OCI-LY7 (cell line): ENCODE data around the gene RAB11FIP4. TPM values are rescaled to one million over a fixed set of nuclear protein-coding genes. Genes with fewer than 3 reads are reported as not detected.

Experiments
- BruUV-seq: library from RNA; stranded (reverse); fragments of 400-500 nt; replicated peaks from 2 replicates; lab custom pipeline; 2021; lab: Mats Ljungman, UMichigan
- CTCF ChIA-PET: fragments of 300-600 bp; sonication (Branson Sonifier 250); formaldehyde crosslinking; loops from one replicate; lab custom pipeline; 2022; ENCODE audit warnings: antibody characterized with exemption; ENCODE audit not compliant: unreplicated experiment; lab: Charles Lee
- POLR2A ChIA-PET: fragments of 300-600 bp; sonication (Branson Sonifier 250); formaldehyde crosslinking; loops from one replicate; lab custom pipeline; 2022; ENCODE audit warnings: antibody characterized with exemption; lab: Charles Lee
- DNase-seq: peaks from one replicate; pipeline ENCODE4 v3.0.0-alpha.2; 2015; ENCODE audit warnings: low spot score
- H2AFZ ChIP-seq: fragments of 200-600 bp; sonication (generic), shearing (Covaris generic); 2 replicates; pipeline ENCODE4 v1.6.1; 2014; ENCODE audit warnings: mild to moderate bottlenecking, antibody characterized with exemption, low read length, moderate library complexity
- H3K27ac ChIP-seq: fragments of 200-600 bp; sonication (generic); 2 replicates; pipeline ENCODE4 v1.5.1; 2014; ENCODE audit warnings: mixed run types, low read depth, mild to moderate bottlenecking, moderate library complexity, low read length, inconsistent platforms; ENCODE audit not compliant: poor library complexity, severe bottlenecking
- H3K36me3 ChIP-seq: fragments of 200-600 bp; sonication (generic); 2 replicates; pipeline ENCODE4 v1.6.1; 2014; ENCODE audit warnings: mild to moderate bottlenecking, antibody characterized with exemption, low read length, moderate library complexity, mixed read lengths; ENCODE audit not compliant: insufficient read depth
- H3K4me1 ChIP-seq: fragments of 200-600 bp; sonication (generic); 2 replicates; pipeline ENCODE4 v1.5.1; 2014; ENCODE audit warnings: mild to moderate bottlenecking, low read length; ENCODE audit not compliant: insufficient read depth, poor library complexity, severe bottlenecking
- H3K4me2 ChIP-seq: fragments of 200-600 bp; sonication (generic); 2 replicates; pipeline ENCODE4 v1.6.1; 2014; ENCODE audit warnings: mild to moderate bottlenecking, low read length
- H3K4me3 ChIP-seq: fragments of 200-600 bp; sonication (generic); 2 replicates; pipeline ENCODE4 v1.5.1; 2014; ENCODE audit warnings: mild to moderate bottlenecking, low read depth, low read length; ENCODE audit not compliant: poor library complexity, severe bottlenecking
- H3K79me2 ChIP-seq: fragments of 200-600 bp; sonication (generic); 2 replicates; pipeline ENCODE4 v1.6.1; 2016; ENCODE audit warnings: low read depth, mild to moderate bottlenecking, low read length, moderate library complexity, mixed read lengths; ENCODE audit not compliant: insufficient read depth
- H3K9me2 ChIP-seq: fragments of 200-600 bp; sonication (generic); 2 replicates; pipeline ENCODE4 v1.6.1; 2016; ENCODE audit warnings: mild to moderate bottlenecking, low read length, mixed read lengths; ENCODE audit not compliant: insufficient read depth
- H3K9me3 ChIP-seq: fragments of 200-600 bp; sonication (generic); 2 replicates; pipeline ENCODE4 v1.6.1; 2014; ENCODE audit warnings: mild to moderate bottlenecking, mixed run types, low read length, mixed read lengths
- H4K20me1 ChIP-seq: fragments of 200-600 bp; sonication (generic); 2 replicates; pipeline ENCODE4 v1.6.1; 2014; ENCODE audit warnings: mild to moderate bottlenecking, antibody characterized with exemption, low read length, moderate library complexity, mixed read lengths; ENCODE audit not compliant: insufficient read depth
- CTCF ChIP-seq: fragments of 200-600 bp; sonication (generic); conservative IDR thresholded peaks from 2 replicates; pipeline ENCODE4 v1.5.1; 2014; ENCODE audit warnings: mild to moderate bottlenecking, antibody characterized with exemption, low read length, moderate library complexity, mixed read lengths
- EZH2phosphoT487 ChIP-seq: fragments of 200-600 bp; sonication (generic); IDR thresholded peaks from 2 replicates; pipeline ENCODE4 v1.6.1; 2018; ENCODE audit warnings: low read depth, borderline replicate concordance, mild to moderate bottlenecking, mixed run types, antibody characterized with exemption, low read length, moderate library complexity, mixed read lengths
- intact Hi-C: fragments of 100-400 bp; cut with micrococcal nuclease; formaldehyde crosslinking; loops from one replicate; pipeline ENCODE4 v1.10.0; 2022; ENCODE audit not compliant: unreplicated experiment
- total RNA-seq, 2 experiments: library from RNA; depleted of rRNA in 1 of 2; stranded (reverse); fragments of >200 nt in 1 of 2; shearing (Covaris generic) in 1 of 2; gene quantifications; 2 replicates each; pipeline ENCODE4 v1.2.3, GENCODE V29; 2014 to 2022

Gene RAB11FIP4
- total RNA-seq, 2 experiments from 2014 or later = 5.8 to 15.0 TPM

- CTCF ChIA-PET = no interaction called here
- intact Hi-C loops = no loop called here
- H3K9me3 ChIP-seq = no peaks in the 10 kb centered on the region
- BruUV-seq = no TSS peak
- H3K79me2 ChIP-seq = no peaks in the 10 kb centered on the region
- no peak overlapping the region for H3K27ac ChIP-seq
- no peaks in the 10 kb centered on the region for H4K20me1 ChIP-seq
- POLR2A ChIA-PET = interaction anchor here (0.7 kb wide), 1 partner anchor 230 kb away, joined by 7 read pairs; no protein-coding TSS in a partner anchor
- no peaks in the 10 kb centered on the region for H3K4me1 ChIP-seq
- no peaks in the 10 kb centered on the region for H3K9me2 ChIP-seq
- no peak for DNase-seq
- no peaks in the 10 kb centered on the region for H3K36me3 ChIP-seq
- TF ChIP-seq EZH2phosphoT487 = no peak
- no peak for TF ChIP-seq CTCF
- H3K4me3 ChIP-seq = no peak overlapping the region
- no peak overlapping the region for H3K4me2 ChIP-seq
- no peak overlapping the region for H2AFZ ChIP-seq
Observed at GRCh38 chr17:31452561-31453110, 61.2 kb downstream of the RAB11FIP4 start.

GRCh38 chr17:31453896-31454295 lies 62.4 kb downstream of the RAB11FIP4 start:
- Histone ChIP-seq H2AFZ (no peak overlapping the region), H3K4me3 (no peak overlapping the region), H3K4me1 (no peaks in the 10 kb centered on the region), H3K9me2 (no peaks in the 10 kb centered on the region), H3K9me3 (no peaks in the 10 kb centered on the region), H3K27ac (no peak overlapping the region), H3K36me3 (no peaks in the 10 kb centered on the region), H3K4me2 (no peak overlapping the region), H4K20me1 (no peaks in the 10 kb centered on the region), H3K79me2 (no peaks in the 10 kb centered on the region)
- ChIA-PET POLR2A (interaction anchor here (0.6 to 0.8 kb wide), 2 partner anchors 143 to 379 kb away, joined by 4 to 5 read pairs; no protein-coding TSS in a partner anchor), CTCF (no interaction called here)
- intact Hi-C loops = no loop called here
- no peak for TF ChIP-seq EZH2phosphoT487
- TF ChIP-seq CTCF = no peak
- no peak for DNase-seq
- BruUV-seq = no TSS peak

- TF ChIP-seq EZH2phosphoT487 (no peak), CTCF (no peak)
- Histone ChIP-seq H3K4me3 (no peak overlapping the region), H3K4me1 (no peaks in the 10 kb centered on the region), H3K36me3 (no peaks in the 10 kb centered on the region), H3K79me2 (no peaks in the 10 kb centered on the region), H3K9me2 (no peaks in the 10 kb centered on the region), H3K27ac (no peak overlapping the region), H2AFZ (no peak overlapping the region), H3K4me2 (no peak overlapping the region), H4K20me1 (no peaks in the 10 kb centered on the region), H3K9me3 (no peaks in the 10 kb centered on the region)
- POLR2A ChIA-PET = no interaction called here
- no TSS peak for BruUV-seq
- intact Hi-C loops = no loop called here
- no peak for DNase-seq
- CTCF ChIA-PET = no interaction called here
Observed at GRCh38 chr17:31456814-31457213, 65.3 kb downstream of the RAB11FIP4 start.
